ENCODE measurements around the gene COL12A1.

The COL12A1 gene

DNA sequence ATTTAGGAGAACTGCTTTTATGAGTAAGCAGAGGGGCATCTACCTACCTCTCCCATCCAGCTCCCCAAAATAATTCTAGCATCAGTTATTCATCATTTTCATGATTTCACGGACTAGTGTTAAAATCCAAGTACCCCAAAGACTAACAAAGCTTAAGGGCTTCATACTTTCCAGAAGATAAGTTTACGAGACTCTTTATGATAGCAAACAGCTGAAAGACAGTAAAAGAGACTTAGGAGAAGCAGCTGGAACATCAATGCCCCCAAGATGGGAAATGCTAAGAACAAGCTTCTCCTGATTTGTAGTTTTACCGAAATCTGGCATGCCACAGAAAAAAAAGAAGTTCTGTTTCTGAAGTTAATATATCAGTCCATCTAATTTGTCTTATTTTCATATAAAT, 70.0 kb downstream of the COL12A1 start:
- DNase-seq = no peak

DNA sequence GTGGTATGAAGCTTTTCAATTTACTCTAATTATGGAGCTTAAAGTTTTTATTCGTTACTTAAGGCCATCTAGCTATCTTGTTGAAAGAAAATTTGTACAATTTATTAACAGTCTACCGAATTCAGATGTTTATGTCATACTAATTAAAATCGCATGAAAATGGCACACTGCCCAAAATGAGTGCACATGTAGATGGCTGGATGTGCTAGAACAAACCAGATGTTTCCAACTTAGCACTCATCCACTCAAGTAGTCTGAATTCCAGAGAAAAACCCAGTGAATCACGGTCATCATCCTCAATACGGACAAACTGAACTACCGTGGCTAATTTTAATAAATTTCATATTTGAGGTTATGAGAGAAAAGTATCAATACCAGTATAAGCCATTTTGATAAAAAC, 70.4 kb downstream of the COL12A1 start:
- no peak for DNase-seq

DNA sequence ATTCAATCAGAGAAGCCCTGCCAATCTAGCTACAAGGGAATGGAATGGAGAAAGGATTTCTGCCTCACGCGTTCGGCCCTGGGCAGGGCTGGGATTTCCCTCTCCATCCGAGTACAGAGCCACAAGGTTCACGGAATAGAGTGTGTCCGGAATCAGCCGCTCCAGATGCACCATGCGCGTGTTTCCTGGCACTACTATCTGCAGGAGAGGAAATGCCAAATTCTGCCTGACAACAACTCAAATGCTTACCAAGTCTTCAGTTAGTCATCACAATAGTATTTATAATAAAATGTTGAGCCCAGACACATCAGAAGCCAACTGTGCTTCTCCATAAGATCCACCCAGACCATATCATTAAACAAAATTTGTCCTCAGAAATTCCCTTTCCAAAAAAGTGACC, 75.1 kb downstream of the COL12A1 start:
- DNase-seq = no peak

DNA sequence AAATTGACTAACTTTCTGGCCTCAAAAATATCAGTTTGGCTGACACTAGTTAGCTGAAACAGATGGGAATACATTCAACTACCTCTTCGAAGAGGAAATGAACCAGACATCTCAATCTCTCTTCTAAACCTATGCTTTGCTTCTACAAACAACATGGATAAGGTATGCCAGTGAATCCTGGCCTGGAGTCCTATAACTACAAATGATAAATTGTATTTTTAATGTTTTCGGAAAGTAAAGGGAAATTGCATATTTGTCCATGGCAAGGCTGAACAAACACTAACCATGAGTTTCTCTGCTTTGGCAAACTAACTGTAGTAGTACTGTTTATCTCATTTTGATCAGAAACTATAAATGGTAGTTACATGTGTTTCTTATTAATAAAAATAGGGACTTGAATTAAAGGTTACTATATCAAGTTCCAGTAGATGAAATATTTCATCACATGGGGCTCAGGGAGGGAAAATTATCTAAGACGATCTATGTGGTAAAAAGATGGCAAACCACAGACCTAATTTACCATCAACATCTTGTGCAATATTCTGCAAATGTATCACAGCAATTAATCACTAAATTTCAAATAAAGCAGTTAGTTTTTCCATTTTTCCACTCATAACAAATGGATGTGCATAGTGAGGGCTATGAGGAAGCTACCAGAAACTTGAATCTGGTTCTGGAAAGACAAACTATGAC, 76.8 kb downstream of the COL12A1 start:
- no peak for DNase-seq

DNA sequence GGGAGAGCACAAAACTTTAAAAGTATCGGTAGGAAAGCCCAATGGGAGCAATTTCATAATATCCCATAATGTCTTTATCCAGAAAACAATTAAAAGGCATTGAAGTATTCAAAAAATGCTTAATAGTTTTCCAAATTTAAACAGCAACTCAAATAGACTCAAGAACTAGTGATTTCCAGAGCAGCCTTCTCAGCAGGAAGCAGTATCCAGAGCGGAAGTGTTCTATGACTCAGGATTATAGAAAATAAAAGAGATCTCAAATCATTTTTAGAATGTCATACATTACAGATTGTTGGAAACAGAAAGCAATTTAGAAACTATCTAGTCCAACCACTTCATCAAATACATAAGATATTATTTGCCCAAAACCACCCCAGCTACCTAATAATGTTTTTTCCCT, 79.3 kb downstream of the COL12A1 start:
- DNase-seq = no peak

DNA sequence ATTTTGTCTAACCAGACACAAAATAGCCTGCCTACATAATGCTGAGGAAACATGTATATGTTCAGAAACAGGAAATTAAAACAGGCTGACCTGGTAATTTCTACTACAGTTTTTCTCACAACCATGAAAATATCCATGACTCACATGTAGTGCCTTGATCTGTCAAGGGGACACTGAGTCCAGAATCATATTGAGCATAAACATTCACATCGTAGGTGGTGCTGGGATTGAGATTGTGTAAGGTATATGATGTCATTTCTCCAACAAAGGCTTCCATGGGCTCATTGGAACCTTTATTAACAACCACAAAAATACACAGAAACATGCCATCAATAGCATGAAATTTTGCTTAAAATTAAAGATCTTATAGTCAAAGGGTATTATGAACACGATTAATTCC, 80.9 kb downstream of the COL12A1 start:
- no peak for DNase-seq

DNA sequence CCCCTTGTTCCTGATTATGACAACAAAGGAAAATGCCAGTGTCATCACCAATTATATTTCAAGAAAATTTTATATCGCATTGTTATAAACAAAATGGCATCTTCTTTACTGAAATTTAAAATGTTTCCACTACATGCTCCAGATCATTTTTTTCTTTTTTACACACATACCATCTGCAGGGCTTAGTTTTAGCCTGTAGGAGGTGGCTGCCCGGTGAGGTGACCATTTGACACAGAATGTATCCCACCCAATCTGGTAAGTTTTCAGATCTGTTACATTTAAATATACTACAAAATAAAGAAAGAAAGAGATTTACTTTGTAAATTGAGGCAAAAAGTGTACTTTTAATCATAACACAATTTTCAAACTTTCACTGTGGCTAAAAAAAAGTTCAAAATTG, 81.8 kb downstream of the COL12A1 start:
- DNase-seq = no peak

DNA sequence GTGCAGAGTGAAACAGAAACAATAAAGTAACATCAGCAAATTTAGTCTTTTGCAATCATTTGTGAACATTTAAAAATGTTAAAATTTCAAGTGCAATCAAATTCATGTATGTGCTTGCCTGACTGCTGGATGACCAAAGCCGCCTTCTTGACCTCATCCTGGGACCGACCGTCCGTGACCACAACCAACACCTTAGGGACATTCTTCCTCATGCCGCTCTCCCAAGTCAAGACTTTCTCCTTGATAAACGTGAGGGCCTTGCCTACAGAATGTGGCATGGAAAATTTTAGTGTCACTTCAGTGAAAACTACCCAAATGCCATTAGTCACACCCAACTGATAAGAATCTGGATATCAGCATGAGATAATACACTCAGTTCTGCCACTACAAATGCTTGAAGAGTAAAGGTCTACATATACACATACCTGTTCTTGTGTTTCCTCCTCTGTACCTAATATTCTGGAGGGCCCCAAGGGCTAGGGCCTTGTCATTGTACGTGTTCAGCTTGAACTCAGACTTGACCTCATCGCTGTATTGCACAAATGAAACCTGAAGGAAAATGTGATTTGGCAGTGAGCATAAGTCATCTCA, 86.8 kb downstream of the COL12A1 start:
- DNase-seq = no peak

DNA sequence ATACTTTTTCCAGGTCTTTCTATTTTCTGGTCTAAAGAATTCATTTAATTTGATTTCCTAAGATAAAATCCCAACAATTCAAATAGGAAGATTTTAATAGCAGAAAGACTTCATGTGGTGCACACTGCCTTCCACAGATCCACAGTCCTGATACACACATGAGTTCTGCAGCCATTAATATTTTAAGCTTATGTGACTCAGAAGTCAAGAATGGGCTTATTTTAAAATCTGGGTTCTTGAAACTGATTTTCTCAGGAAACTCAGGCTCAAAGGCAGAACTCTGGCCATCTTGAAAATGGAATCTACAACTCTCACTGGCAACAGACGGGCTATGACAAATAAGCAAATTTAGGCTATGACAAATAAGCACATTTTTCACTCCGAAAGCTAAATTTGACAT, 88.2 kb downstream of the COL12A1 start:
- no peak for DNase-seq

DNA sequence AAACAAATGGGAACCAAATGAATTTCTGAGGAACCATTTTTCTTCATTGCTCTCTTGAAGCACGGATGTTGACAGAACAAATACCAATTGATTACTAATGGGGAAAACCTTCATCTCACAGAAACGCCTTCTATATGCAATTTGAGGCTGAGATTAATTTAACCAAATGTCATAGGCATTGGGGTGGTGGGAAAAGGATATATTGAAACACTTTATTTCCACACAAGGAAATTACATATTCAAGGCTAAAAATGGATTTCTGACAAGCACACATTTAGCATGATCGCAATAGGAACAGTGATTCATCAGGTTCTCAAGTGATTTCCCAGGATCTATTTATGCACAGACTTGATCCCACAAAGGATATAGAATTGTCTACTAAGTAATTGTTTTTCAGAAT, 88.9 kb downstream of the COL12A1 start:
- DNase-seq = no peak

DNA sequence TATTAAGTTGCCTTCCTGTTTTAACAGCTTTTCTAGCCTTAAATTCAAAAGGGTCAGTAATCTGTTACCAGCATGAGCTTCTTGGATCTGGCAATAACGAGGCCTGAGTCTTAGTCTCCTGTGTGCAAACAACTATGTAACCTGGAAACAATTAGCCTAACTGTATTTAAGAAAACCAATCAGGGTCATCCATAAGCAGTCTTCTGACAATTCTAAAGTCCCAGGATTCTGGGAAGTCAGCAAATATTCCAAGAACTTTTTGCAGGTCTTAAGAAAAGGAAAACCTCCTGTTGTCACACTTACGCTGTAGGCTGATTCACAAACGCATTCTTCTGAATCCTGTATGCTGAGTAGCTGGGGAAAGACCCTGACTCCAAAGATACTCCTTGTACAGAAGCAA, 90.4 kb downstream of the COL12A1 start:
- no peak for DNase-seq

DNA sequence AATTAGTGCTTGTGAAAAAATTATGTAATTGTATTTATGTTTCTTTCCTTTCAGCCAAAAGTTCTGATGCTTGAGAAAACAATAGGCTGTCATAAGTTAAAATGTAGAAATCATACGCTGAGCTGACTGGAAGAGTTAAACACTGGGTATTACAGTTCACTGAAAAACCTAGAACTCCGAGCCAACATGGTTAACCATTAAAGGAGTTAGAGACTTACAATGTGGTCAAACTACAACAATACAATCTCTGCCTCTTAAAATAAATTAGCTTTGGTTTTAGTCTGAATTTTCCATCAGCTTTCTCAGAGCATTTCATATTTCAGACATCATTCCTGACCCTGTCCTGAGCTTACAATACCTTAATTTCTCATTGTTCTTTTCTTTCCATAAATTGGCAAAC, 91.0 kb downstream of the COL12A1 start:
- DNase-seq = no peak

DNA sequence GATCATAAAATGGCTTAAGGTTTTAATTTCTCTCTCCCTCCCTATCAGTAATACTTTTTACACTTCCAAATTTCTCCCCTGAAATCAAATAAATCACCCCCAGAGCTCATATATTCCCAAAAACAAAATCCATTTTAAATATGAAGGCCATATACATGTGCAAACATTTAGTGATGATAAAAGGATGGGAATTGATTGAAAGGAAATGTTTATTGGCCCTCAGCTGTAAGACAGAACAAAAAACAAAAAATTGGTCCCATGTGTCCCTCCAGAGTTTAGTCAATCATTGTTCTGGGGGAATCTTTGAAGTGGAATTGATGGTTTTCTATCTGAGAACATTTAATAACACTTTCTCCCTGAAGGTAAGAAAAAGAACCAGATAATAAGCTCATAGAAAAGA, 91.7 kb downstream of the COL12A1 start:
- no peak for DNase-seq

DNA sequence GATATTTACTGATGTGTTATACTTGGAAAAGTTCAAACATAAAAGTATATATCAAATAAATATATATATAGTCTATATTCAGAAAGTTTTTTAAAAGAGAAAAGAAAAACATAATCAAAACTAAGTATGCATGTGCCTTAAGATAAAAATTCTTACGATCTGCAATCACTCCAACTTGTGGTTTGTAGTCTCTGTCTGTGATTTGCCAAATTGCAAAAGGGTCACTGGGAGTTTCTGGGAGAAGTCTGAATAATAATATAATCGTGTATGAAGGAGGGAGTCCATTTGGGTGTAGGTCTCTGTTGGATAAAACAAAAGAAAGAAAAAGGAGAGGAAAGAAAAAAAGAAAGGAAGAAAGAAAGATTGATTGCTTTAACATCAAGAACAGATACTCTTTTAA, 92.4 kb downstream of the COL12A1 start:
- no peak for DNase-seq

DNA sequence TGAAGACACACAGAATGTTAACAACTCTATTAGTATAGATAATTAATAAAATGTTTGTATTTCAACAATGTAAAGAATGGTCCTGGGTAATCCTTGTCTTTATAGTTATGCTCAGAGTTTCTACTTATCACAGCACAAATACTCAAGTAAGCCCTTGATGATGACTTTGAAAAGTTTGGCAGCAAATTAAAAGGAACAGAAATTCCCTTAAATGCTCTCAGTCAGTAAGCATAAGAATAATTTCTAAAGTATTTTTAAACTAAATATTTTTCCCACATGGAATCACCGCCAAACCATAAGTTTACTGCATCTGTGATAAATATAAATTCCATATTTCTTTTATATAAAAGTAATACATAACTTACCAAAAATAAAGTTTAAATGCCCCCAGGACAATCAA, 96.1 kb downstream of the COL12A1 start:
- no peak for DNase-seq

DNA sequence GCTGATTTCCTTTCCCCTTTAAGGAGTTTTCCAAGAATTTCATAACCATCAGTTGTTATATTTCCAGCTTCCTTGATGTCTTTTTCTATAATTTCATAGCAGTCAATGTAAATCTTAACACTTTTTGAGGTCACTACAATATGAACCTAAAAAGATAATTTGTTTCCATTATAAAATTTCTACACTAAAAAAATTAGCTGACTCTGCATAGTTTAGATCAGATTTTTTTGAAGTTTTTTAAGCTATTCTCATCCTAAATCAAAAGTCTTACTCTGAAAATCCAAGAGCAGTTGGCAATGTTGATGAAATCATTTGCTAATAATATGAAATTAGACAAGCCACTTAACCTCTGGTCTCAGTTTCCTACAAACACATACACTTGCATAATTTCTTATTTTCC, 96.8 kb downstream of the COL12A1 start:
- DNase-seq = no peak

DNA sequence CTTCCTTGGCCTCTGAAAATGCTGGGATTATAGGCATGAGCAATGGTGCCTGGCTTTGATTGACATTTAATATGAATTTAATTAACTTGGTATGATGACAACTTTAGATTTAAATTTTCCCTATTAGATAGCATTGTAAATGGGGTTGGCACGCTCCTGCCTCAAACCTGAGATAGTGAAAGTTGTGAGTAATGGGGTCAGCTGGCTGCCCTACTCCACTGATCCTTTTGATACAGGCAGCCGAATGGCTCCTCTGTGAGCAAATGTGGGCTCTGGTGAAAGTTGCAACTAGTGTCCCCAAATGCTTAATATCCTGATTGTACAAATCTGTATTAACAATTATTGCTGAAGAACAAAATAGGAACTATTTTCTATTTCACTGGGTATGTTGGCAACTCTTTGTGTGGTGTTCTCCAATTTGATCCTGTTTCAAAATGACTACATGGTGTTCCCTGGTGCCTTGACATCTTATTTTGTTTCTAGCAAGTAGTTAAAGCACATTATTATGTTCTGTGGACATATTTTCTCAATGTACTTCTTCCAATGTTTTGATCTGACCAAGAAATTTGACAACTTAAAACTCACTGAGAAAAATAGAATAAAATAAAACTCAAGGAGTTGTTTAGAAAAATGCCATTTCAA, 97.4 kb downstream of the COL12A1 start:
- DNase-seq = no peak

DNA sequence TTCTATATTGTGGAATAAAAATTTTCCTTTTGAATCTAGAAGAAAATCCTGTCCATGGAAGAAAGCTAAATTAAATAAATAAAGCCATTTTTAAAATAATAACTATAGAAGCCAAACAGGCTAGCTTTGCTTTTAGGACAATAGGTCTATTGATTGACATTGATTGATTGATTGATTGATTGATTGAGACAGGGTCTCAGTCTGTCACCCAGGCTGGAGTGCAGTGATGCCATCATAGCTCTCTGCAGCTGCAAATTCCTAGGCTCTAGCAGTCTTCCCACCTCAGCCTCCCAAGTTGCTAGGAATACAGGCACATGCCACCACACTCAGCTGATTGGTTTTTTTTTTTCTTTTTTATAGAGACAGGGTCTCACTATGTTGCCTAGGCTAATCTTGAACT, 97.9 kb downstream of the COL12A1 start:
- no peak for DNase-seq

DNA sequence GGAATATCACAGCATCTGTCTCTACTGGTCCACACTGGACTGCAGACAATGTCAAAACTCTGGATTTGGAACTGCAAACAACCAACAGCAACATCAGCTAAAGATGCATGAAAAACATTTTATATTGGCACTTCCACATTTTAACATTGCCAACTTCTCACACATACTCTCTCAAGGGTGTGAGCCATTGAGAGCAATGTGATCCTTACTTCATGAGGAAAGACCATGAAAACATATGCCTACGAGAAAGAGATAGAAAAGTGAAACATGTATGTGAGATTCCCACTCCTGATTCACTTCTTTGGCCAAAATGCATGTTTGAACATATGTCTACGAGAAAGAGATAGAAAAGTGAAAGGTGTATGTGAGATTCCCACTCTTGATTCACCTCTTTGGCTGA, 99.4 kb downstream of the COL12A1 start:
- no peak for DNase-seq

DNA sequence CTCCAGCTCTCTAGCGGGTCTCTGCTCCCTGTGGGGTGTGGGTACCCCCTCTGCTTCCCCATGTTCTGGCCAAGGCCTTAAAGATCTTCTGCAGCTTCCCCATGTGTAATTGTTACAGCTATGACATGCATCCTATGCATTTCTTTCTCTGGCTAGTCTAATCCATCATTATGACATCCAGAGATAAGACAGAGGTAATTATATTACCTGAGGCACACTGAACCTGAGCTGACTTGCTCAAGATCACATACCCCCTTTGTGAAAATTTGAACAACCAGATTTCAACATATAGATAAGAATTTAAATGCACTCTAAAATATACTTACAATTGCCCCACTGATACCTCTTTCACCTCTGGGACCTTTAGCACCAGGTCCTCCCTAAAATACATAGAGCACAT, 102.4 kb downstream of the COL12A1 start:
- no peak for DNase-seq

DNA sequence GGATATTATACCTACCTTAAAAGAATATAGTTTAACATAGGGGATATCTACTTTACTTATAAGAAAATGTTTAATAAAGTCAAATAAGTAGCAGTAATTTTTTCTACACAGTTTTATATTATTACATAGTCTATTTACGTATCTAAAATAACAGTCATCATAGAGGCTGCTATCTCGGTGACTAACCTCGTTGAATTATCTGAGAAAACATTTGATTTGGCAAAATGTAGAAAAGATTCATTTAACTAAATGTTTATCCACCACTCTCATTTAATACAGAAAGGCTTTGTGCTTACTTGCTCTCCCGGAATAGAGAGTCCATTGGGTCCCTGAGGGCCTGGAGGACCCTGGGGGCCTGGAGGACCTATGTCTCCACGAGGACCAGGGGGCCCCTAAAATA, 103.6 kb downstream of the COL12A1 start:
- DNase-seq = no peak

DNA sequence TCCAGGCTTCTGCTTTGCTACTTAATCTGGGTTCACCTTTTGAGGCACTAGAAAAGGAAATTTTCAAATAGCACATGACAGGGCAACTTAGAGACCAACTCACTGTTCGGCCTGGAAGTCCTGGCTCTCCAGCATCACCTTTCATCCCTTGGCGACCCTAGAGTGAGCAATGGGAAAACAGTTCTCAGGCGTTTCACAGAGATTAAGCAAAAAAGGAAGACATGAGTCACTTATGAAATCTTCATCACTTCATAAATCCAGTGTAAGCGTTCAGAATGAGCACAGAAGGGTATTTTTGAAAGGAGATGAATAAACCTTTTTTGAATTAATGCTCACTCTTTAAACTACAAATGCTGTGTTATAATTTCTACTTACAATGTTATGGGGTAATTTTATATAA, 104.0 kb downstream of the COL12A1 start:
- DNase-seq = no peak

DNA sequence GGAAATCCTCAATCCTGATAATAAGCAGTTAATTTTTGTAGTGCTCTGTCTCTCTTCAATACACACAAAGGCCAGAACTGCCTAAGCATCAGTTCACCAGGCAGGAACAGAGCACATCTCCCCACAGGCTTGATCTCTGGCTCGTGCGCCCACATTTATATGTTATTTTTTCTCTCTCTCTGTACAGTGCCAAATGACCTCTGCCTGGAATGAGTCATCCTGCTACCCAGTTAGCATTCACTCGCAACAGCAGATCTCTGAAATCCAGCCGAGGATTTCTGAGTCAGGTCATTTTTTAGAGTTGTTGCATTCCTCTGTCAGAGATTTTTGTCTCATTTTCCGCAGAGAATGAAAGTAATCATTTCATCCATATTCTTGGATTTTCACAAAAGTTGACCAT, 107.1 kb downstream of the COL12A1 start:
- no peak for DNase-seq

DNA sequence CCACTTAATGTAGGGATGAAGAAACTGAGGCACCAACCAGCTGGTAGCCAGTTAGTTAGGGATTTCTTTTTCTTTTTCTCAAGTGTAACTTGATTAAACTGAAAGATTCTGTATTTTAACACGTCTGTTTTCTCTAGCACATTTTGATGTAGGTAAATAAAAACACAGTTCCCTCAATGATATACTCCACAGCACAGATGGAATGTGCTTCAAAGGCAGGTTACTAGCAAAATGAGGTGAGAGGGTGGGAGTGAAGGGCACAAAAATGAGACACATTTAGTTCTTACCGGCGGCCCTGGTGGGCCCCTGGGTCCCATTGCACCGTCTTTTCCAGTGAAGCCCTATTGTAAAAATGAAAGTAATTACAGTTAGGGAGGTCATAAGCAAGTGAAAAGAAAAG, 108.9 kb downstream of the COL12A1 start:
- DNase-seq = no peak

Data from NCI-H1092 treated with DMSO at 0.1 percent for 48 hours (cell line).